GM18873 (cell line): Measurements from ENCODE around the gene MEDAG.

Experiments
- ATAC-seq: cut with Tn5 transposase; IDR thresholded peaks from one replicate; pipeline ENCODE4 v1.9.1; 2021; ENCODE audit warnings: mild to moderate bottlenecking, moderate library complexity, moderate number of reproducible peaks; ENCODE audit not compliant: unreplicated experiment, low FRiP score

The MEDAG gene

GRCh38 chr13:30872685-30873461 is 33.2 kb upstream of the MEDAG start:
- no peak for ATAC-seq

- no peak for ATAC-seq
Measured at GRCh38 chr13:30873499-30873898, 32.6 kb upstream of the MEDAG start.

GRCh38 chr13:30874111-30874510 is 32.0 kb upstream of the MEDAG start:
- ATAC-seq = no peak

GRCh38 chr13:30874561-30874960 is 31.5 kb upstream of the MEDAG start:
- ATAC-seq = no peak

- ATAC-seq = no peak
Measured at GRCh38 chr13:30877335-30877734, 28.7 kb upstream of the MEDAG start.

GRCh38 chr13:30880151-30880855 is 25.8 kb upstream of the MEDAG start:
- no peak for ATAC-seq

- ATAC-seq = no peak
Measured at GRCh38 chr13:30880856-30881155, 25.3 kb upstream of the MEDAG start.

GRCh38 chr13:30881191-30881651 is 24.9 kb upstream of the MEDAG start:
- no peak for ATAC-seq

- ATAC-seq = no peak
Measured at GRCh38 chr13:30882026-30882850, 23.8 kb upstream of the MEDAG start.

- ATAC-seq = no peak
Measured at GRCh38 chr13:30882996-30883766, 22.9 kb upstream of the MEDAG start.

GRCh38 chr13:30884543-30884942 is 21.5 kb upstream of the MEDAG start:
- ATAC-seq = no peak

- no peak for ATAC-seq
Measured at GRCh38 chr13:30889196-30889690, 16.8 kb upstream of the MEDAG start.

GRCh38 chr13:30892966-30893365 is 13.1 kb upstream of the MEDAG start:
- no peak for ATAC-seq

- no peak for ATAC-seq
Measured at GRCh38 chr13:30895773-30896172, 10.3 kb upstream of the MEDAG start.

- ATAC-seq = no peak
Measured at GRCh38 chr13:30898070-30898469, 8.0 kb upstream of the MEDAG start.

- ATAC-seq = no peak
Measured at GRCh38 chr13:30898678-30899241, 7.3 kb upstream of the MEDAG start.

- no peak for ATAC-seq
Measured at GRCh38 chr13:30900436-30900835, 5.6 kb upstream of the MEDAG start.

GRCh38 chr13:30900952-30901749 is 4.9 kb upstream of the MEDAG start:
- no peak for ATAC-seq

- ATAC-seq = no peak
Measured at GRCh38 chr13:30904043-30904442, 2.0 kb upstream of the MEDAG start.
